Hematopoietic multipotent progenitor cell treated with erythropoietin and hydrocortisone succinate and interleukin-3 and kit ligand, for 6 days (in vitro differentiated cells): ENCODE data around the gene GJD2.

Source experiments
- DNase-seq: peaks from one replicate; pipeline ENCODE4 v3.0.0-alpha.2; 2015

GJD2 gene

DNA sequence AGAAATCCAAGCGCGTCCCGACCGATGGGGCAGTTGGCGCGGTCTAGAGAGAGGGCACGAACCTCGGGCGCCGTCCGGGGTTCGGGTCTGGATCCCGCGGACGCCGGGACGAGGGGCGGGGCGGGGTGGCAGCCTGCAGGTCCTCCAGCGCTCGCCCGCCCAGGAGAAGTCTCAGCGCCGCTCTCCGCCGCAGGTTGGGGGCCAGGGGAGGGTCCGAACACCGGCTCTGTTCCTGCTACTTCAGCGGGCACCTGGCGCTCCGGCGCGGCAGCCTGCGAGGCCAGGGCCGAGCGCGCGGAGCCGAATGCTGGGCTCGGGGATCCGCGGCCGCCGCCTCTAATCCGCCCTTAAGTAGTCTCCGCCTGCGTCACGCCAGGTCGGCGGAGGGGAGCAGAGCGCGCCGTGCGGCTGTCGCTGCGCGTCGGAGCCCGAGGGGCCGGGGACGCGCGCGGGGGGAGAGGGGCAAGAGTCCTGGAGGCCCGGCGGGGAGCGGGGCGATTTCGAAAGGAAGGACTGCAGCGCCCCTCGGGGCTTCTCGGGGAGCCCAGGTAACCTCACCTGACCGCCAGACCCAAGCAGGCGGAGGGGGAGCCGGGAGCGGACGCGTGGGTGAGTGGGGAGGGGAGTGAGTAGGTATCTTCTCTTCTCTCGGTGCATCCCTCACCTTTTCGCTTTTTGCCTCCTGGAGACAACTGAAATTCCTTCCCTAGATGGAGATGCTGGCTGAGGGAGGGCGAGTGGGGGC is at the start of gene GJD2:
TSS of gene GJD2 (minus strand) at position 325 of the 745 bp plus-strand sequence. CDS start 510 bp downstream, outside the sequence.
- DNase-seq = no peak

DNA sequence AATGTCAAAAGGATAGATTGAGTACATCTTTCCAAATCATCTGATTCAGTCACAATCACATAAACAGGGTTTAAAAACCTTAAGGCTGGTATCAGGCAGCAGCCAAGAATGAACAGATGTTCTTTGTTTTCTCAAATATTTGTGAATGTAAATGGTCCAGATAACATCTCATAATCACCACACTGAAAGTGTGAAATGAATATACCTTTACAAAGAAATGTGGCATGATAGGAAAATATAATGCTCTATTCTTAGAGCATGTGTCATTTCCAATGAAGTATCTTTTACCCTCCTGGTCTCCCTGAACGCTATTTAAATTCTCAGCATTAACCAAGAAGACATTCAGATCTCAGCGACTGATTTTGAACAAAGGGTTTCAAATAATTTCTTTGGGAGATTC is 49.3 kb upstream of the GJD2 start:
- no peak for DNase-seq

DNA sequence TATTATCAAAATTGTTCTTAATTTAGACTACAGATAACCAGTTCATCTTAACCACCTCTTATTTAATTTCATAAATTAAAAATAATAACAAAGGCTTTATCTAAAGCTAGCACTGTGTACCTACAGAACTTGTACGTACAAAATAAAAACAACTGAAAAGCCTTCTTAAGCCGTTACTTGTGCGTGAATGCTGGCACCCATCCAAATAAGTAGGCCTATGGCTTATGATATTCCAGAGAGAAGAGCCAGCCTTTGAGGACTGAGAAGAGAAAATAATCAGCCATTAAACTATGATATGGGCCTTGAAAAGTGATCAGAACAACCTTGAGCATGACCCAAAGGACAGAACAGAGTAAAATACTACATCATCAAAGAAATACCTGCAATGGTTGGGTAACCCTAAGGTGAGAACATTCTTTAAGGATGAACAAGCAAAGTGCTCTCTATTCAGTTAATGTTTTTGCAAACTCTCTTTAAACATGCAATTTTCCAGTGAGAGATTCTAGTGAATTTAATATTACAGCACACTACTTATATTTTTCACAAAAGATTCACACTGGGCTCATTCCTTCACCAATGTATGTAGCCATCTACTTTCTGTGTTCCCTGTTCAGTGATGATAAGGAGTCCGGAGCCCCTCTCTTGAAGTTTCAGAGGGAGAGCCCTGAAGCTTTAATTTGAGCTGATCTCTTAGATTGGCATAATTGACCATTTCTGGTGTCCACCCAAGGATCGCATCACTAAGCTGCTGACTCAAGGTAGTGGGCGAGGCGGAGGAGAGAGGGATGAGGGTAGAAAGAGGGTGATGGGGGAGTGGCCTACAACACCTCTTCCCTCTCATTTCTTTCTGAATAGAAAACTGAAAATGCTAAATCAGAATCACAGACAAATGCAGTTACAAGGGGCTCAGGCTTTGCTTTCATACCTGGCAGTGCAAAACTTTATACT is 48.3 kb upstream of the GJD2 start:
- no peak for DNase-seq

DNA sequence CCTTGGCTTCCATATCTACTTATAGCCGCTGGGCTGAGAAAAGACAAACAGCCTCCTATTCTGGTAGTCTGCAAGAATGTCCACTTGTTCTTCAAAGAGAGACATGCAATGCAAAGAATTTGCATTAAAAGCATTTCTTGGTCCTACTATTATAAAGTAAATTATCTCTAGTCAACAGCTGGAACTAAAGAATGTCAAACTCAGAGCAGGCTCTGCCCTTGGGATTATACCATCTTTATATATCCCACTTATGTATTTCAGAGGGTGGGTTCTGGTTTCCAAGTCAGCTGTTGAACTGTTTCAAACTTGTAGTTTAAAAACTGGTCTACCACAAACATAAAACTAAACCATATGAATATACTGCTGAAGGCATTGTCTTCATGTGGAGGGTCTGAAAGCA is 47.6 kb upstream of the GJD2 start:
- DNase-seq = no peak

DNA sequence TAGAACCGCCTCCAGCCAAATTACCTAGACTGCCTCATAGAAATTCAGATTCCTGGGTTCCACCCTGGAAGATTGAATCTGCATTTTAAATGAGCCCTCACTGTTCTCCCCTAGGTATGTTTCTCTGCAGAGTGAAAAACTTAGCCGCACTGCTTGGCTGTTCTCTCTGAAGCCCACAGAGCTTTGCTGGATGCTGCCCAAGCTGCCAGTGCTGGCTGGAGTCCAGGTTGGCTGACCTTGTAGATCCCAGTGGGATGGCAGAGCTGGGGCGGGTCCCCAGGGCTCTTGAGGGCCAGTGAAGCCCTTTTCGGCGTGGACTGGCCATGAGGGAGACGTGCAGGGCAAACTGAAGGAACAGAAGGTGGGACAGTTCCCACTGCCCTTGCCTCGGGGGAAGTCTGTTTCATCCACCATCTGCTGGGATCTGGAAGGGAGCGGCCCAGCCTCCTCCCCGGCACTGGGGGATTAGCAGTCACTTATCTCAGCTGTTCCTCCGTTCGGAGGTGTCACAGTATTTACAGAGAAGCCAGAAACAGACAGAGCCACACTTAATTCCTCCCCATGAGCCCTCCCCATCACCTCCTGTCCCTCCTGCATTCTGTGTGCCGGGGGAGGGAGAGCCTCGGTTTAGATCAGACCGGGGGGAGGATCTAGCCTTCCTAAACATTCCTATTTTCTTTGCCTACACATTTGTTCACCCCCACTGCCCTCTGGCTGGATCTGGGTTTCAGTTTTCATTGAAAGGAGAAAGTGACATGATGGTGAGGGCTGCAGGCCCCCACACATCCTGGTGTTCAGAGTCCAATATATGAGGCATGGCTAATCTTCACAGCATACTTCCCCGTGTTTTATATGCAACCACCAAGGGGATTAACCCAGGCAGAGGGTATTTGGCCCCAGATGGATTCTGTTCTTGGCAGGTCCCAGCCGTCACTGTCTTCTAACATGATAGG is 44.6 kb upstream of the GJD2 start:
- DNase-seq = peak; percentile 5

DNA sequence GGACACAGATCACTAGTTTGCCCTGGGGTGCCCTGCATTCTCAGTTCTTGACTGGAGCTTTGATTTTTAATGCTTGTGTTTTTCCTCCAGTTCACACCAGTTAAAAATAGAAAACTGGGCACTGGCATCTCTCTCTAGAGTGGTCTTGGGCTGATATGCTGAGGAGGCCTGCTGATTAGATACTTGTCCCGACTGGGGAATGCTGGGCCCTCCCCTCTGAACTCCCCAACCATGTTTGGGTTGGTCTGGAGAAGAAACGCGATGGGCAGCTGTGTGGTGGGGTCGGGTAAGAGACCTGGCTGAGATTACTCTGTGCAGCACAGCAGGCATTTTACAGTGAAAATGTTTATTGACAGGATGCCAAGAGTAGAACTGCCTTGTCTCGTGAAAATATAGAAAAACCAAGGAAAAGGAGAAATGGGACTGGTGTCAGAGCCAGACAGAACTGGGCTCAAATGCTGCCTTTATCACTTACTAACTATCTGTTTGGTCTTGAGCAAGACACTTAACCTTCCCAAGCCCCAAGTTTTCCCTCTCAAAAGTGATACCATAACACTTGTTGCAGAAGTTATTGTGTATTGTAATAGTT is 42.1 kb upstream of the GJD2 start:
- no peak for DNase-seq

DNA sequence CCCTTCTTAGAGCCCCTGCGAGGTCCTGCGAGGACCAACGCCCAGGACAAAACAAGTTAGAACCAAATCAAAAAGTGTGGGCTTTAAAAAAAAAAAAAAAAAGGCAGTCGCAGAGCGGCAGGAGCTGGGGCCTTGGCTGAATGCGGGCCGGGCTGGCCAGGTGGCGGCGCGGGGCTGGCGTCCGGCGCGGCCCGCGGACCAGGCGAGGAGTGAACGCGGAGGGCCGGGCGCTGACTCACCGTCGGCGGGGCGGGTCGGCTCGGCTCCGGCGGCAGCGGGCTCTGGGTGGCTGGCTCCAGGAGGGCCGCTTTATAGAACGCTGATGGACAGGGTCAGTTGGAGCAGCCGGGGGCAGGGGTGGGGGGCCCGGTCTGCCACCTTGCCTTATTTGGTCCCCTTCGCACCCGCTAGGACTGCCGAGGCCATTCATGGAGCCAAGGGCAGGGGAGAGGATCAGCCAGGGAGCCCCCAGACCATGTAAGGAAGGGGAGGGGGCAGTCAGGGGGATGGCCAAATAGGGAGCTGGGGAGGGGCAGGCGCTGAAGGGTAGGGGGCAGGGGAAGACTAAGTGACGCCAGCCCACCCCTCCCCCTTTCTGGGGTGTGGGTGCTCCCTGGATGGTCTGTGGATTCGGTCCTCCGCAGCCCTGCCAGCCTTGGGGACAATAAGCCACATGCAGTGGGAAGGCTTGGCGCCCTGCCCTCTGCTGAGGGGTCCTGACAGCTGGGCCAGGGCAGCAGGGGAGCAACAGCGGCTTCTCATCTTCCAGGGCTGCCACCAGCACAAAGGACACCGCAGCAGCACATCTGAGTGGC is 40.7 kb upstream of the GJD2 start, which contains the start of gene ACTC1:
TSS of gene ACTC1 (minus strand) at position 283 of the 815 bp plus-strand sequence. CDS start 741 bp downstream, outside the sequence.
- peak; percentile 10 for DNase-seq

DNA sequence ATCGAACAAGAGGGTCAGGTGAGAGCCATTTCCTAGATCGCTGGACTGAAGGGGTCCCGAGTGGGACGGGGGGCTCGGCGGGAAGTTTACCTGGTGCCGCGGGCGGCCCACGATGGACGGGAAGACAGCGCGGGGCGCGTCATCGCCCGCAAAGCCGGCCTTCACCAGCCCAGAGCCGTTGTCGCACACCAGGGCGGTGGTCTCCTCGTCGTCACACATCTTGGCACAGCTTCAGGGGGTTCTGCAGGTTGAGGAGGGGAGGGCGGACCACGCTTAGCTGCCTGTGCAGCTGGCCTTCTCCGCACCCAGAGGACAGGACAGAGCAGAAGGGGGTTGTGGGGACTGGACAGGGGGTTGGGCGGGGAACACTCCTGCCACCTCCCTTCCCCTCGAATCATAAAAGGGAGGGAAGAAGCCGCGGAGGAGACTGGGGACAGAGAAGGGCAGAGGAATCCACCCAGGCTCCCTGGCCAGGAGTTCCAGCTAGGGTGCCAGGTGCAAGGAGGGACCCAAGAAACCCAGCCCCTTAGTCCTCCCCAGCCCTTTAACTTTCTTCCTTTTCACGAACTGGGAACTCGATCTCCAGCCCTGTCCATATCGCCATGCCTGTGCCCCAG is 39.9 kb upstream of the GJD2 start:
- no peak for DNase-seq

DNA sequence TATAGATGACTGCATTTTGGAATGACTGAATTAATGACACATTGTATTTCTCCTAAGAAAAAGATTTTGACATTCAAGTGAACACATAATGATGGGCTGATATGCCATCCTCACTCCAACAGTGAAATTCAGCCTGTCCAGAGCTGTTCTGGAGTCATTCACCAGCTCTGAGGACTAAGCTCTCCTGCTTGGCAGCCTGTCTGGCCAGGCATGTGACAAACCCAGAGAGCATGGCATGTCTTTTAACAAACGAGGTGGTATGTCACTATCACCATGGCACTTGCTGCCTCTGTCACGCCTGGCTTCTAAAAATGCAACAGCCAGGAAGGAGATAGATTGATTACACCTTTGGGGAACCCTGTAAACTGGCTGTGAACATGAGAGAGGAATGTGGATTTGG is 39.1 kb upstream of the GJD2 start:
- DNase-seq = no peak

DNA sequence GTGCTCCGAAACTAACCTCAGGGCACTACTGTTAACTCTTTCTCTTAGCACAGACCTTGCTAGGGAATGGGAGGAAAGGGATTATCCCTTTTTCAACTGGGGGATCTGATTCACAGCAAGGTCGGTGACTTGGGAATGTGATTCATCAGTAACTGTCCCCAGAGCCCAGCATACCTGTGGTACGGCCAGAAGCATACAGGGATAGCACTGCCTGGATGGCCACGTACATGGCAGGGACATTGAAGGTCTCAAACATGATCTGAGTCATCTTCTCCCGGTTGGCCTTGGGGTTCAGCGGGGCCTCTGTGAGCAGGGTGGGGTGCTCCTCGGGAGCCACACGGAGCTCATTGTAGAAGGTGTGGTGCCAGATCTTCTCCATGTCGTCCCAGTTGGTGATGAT is 38.3 kb upstream of the GJD2 start:
- DNase-seq = no peak

DNA sequence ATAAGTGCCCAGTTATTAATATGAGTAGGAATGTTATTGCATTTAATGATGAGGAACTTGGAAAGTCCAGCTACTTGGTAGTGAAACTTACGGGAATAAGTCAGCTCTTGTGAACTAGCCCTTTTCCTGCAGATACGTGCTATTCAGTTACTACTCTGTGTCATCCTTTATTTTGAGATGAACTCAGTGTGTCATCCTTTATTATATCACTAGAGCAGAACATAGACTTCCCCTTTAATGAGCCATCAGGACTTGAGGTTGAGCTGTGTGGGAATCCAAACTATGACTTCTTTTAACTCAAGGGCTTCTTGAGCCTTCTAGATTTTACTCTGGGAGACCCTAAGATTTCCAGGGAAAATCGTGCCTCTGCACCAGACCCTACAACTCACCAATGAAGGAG is 36.9 kb upstream of the GJD2 start:
- DNase-seq = no peak

DNA sequence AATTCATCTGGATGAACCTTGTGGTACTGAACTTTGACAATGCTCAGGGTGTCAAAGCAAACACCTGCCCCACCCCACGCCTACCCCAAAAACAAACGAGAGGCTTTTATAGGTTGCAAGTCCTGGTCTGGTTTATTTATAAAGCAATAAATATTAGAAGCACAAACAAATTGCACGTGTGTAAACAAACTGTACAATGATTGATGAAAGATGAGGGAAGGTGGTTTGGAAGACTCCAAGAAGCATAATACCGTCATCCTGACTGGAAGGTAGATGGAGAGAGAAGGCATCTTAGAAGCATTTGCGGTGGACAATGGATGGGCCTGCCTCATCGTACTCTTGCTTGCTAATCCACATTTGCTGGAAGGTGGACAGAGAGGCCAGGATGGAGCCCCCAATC is 35.3 kb upstream of the GJD2 start:
- no peak for DNase-seq

DNA sequence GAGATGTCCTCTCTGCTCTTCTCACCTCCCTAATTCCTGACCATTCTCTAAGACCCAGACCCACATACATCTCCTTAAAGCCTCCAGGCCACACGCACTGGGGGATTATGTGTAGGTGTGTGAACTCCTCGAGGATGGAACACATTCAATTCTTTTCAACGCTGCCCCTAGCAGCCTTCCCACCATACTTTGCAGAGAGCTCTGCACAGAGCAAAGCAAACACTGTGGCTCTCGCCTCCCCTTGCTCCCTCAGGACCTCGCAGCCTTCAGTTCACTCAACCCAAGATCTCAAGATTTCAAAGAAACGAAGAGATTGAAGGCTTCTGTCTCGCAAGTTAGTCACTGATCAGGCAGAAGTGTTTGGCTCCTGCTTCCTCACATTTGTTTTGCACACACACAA is 34.5 kb upstream of the GJD2 start:
- DNase-seq = no peak

DNA sequence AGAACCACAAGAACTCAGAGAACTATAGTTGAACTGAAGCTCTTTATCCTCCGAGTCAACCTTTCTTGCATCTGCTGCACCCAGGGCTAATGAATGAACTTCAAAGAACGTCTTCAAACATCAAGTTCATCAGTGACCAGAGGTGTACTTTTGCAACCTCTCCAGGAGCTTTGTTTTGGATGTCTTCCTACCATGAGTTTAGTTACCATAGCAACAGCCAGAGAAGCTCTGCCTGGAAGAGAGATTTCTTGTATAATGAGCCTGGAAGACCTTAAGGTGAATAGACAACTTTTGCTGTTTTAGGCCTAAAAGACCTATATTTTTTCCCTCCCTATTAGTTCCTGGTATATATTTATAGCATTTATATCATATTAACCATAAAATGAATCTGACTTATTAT is 31.4 kb upstream of the GJD2 start:
- no peak for DNase-seq

DNA sequence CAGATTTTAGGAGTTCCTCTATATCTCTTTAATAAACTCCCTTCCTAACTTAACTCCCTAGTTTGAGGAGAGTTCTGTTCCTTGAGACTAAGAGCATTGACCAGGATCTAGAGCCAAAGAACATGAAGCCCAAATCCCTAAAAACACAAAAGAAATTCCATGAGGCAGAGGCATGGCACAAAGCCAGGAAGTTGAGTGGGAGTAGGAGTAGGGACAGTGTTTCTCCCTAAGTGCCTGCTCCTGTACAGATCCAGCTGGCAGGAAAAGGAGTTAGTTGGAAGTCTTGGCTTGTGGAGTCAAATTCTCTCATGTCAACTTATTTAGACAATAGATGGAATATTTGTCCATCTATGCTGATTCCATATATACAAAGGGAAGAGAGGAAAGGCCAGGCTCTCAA is 29.2 kb upstream of the GJD2 start:
- no peak for DNase-seq

DNA sequence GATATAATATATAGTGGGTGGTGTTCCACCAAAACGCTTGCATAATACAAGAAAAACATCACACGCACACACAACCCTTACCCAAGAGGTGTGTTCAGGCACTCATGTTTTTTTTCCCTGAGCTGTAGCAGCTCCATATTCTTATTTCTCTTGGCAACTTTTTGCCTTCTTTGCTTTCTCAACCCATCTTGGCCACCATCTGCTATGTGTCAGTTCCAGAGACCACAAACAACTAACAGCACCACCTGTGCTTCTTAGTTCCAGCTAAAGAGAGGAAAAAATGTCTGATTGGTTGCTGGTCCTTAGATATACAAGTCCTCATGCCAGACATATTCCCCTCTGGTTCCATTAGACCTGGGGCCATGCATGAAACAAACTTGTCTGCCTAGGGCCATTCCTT is 28.6 kb upstream of the GJD2 start:
- no peak for DNase-seq

DNA sequence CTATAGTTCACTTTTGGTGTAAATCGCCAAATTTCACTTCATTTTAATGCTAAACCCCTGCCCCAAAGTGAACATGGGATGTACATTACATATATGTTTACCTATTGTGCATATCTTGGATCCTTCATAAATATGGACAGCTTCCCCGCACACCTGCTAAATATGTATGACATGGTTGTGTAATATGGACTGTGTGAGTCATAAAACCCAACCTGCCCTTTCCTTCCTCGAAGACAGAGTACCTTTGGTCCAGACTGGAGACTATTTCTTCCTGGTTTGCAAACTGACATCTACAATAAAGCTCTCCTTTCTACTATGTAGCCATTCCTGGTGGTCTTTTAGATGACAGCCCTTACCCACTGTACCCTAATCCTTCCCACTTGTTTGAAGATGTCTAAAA is 28.1 kb upstream of the GJD2 start:
- no peak for DNase-seq

DNA sequence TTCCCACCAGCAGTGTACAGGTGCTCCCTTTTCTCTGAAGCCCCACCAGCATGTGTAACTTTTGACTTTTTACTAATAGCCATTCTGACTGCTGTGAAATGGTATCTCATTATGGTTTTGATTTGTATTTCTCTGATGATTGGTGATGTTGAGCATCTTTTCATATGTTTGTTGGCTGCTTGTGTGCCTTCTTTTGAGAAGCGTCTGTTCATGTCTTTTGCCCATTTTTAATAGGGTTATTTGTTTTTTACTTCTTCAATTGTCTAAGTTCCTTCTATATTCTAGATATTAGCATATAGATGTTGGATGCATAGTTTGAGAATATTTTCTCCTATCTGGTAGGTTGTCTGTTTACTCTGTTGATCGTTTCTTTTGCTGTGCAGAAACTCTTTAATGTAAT is 25.9 kb upstream of the GJD2 start:
- no peak for DNase-seq

DNA sequence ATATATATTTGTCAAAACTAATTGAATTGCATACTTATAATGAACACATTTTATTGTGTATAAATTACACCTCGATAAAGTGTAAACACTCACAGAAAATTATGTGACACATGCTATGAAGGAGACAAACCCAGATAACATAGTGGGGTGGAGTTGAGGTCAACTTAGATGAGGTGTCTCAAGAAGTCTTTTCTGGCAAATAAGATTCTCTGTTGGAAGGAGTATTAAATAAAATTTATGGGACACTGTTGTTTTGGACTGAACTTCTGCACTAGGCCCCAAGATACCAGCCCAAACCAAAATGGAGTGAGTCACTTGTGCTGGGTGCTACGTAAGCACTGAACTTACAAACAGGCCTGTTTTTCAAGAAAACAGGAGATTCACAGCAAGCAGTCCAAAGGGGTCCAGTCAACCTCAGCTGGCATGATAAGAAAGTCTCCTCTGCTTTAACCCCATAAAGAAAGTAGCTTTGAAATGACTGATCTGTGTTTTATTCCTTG is 21.9 kb upstream of the GJD2 start:
- DNase-seq = no peak

DNA sequence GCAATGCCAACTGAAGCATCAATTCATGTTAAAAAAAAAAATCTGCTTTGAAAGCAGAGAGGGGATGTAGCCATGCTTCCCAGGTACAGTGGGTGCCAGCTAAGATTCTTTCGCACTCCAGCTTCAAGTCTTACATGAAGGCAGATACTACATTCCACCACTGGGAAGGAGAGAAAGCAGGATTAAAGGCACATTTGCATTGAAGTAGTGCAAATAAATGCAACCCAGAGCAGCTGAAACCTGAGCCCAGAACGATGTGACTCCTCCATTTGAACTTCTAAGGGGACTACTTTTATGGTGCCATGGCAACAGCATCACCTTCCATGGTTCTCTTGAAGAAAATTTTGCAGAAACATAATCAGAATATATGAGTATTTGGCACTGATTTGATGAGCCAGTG is 19.1 kb upstream of the GJD2 start:
- no peak for DNase-seq

DNA sequence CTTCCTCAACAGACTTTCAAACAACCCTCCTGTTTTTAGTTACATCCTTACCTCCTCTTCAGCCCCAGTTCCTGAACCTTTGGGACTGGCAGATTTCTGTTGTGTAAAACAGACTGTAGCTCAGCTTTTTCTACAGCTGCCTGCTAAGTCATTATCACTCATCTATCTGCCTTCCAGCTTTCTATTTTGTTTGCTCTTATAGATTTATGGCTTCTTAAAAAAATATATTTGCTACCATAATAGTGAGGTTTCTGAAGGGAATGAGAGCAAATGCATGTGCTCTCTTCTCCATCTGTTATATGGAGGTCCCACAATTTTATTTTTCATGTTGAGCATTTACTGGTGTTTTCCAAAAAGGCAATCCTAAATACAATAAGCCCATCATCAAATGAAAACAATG is 18.2 kb upstream of the GJD2 start:
- no peak for DNase-seq
